ENCODE results near the gene C8G. TPM values are rescaled to one million over a fixed set of nuclear protein-coding genes. Genes with fewer than 3 reads are reported as not detected.
A peak's percentile ranks its signal among the peaks of the same experiment; 100 is the strongest.

Gene C8G
- total RNA-seq, 1 experiment from 2014 or later: 0.85 TPM

GRCh38 chr9:136900988-136901515 is 44.0 kb upstream of the C8G start:
- Mint-ChIP-seq H3K36me3 (peaks cover 34% of the 10 kb centered on the region), H3K9me3 (no peaks in the 10 kb centered on the region), H3K4me3 (no peak overlapping the region), H3K4me1 (no peaks in the 10 kb centered on the region), H3K27me3 (ENCODE audit: low read depth) (no peaks in the 10 kb centered on the region), H3K27ac (0 out of 2 replicates have a peak overlapping the region, but pooled peaks have one; percentile 36)
- no peak for TF ChIP-seq ZNF121 (CRISPR knock-in tag; IDR thresholded peaks at IDR 0.05)
- TF ChIP-seq PRDM15 (CRISPR knock-in tag; IDR thresholded peaks at IDR 0.05): no peak
- TF ChIP-seq, protein P1, sequence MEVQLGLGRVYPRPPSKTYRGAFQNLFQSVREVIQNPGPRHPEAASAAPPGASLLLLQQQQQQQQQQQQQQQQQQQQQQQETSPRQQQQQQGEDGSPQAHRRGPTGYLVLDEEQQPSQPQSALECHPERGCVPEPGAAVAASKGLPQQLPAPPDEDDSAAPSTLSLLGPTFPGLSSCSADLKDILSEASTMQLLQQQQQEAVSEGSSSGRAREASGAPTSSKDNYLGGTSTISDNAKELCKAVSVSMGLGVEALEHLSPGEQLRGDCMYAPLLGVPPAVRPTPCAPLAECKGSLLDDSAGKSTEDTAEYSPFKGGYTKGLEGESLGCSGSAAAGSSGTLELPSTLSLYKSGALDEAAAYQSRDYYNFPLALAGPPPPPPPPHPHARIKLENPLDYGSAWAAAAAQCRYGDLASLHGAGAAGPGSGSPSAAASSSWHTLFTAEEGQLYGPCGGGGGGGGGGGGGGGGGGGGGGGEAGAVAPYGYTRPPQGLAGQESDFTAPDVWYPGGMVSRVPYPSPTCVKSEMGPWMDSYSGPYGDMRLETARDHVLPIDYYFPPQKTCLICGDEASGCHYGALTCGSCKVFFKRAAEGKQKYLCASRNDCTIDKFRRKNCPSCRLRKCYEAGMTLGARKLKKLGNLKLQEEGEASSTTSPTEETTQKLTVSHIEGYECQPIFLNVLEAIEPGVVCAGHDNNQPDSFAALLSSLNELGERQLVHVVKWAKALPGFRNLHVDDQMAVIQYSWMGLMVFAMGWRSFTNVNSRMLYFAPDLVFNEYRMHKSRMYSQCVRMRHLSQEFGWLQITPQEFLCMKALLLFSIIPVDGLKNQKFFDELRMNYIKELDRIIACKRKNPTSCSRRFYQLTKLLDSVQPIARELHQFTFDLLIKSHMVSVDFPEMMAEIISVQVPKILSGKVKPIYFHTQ (CRISPR knock-in tag; IDR thresholded peaks at IDR 0.05): no peak
- TF ChIP-seq ATF3 (CRISPR knock-in tag; conservative IDR thresholded peaks at IDR 0.05): no peak
- ATAC-seq (no peak), DNase-seq (ENCODE audit: low spot score) (no peak)
- ChIA-PET POLR2A (no interaction called here), CTCF (no interaction called here)

GRCh38 chr9:136901516-136902258 is 43.4 kb upstream of the C8G start:
- TF ChIP-seq TP53 (CRISPR knock-in tag; IDR thresholded peaks at IDR 0.05): no peak
- TF ChIP-seq NR1H2 (CRISPR knock-in tag; IDR thresholded peaks at IDR 0.05): no peak
- no peak for TF ChIP-seq PRRX2 (CRISPR knock-in tag; IDR thresholded peaks at IDR 0.05)
- TF ChIP-seq E2F4 (CRISPR knock-in tag; IDR thresholded peaks at IDR 0.05; ENCODE audit: borderline replicate concordance, low read depth): no peak
- no peak for TF ChIP-seq ZNF121 (CRISPR knock-in tag; IDR thresholded peaks at IDR 0.05)
- no peak for TF ChIP-seq EMX1 (CRISPR knock-in tag; IDR thresholded peaks at IDR 0.05)
- no peak for TF ChIP-seq MXD4 (CRISPR knock-in tag; IDR thresholded peaks at IDR 0.05; ENCODE audit: borderline replicate concordance)
- no peak for TF ChIP-seq ZNF396 (CRISPR knock-in tag; IDR thresholded peaks at IDR 0.05; ENCODE audit: borderline replicate concordance)
- DNase-seq (ENCODE audit: low spot score): no peak
- H3K4me3 Mint-ChIP-seq: no peak overlapping the region
- ATAC-seq: peak; percentile 28; the same call in 1 of the 2 replicates
- 0 out of 2 replicates have a peak overlapping the region, but pooled peaks have one; percentile 41 for H3K27ac Mint-ChIP-seq
- ChIA-PET POLR2A (no interaction called here), CTCF (interaction anchor here (0.5 kb wide), 1 partner anchor 102 kb away, joined by 3 read pairs; no protein-coding TSS in a partner anchor)
- H3K9me3 Mint-ChIP-seq: no peaks in the 10 kb centered on the region
- no peaks in the 10 kb centered on the region for H3K4me1 Mint-ChIP-seq
- peaks cover 37% of the 10 kb centered on the region for H3K36me3 Mint-ChIP-seq
- H3K27me3 Mint-ChIP-seq (ENCODE audit: low read depth): no peaks in the 10 kb centered on the region

DNA sequence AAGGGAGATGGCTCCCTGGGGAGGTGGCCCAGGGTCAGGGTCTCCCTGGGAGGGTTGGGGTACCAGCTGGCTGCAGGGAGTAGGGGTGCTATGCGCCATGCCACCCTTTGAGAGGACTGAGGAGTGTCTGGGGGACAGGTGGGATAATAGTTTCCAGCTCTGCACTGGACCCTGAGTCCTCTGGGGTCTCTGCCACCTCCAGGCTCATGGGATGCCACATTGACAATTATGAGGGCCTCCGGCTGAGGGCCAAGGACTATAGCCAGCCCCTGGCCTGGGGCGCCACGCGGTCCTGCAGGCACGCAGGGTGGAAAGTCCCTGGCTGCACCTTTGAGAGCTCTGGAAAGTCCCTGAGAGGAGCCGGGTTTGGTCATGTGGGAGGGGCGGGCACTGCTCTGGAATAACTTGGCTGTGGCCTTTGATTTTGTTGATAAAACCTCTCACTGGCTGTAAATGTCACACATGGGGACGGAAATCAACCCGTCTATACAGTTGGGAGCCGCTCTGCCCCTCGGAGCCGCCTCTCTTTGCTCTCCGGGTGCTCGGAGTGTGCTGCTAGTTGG is 42.7 kb upstream of the C8G start:
- H3K36me3 Mint-ChIP-seq: peaks cover 39% of the 10 kb centered on the region
- H3K27ac Mint-ChIP-seq: no peak overlapping the region
- ATAC-seq: no peak
- H3K4me3 Mint-ChIP-seq: no peak overlapping the region
- H3K4me1 Mint-ChIP-seq: no peaks in the 10 kb centered on the region
- DNase-seq (ENCODE audit: low spot score): no peak
- POLR2A ChIA-PET: no interaction called here
- CTCF ChIA-PET: no interaction called here
- no peaks in the 10 kb centered on the region for H3K9me3 Mint-ChIP-seq
- no peaks in the 10 kb centered on the region for H3K27me3 Mint-ChIP-seq (ENCODE audit: low read depth)
- TF ChIP-seq, protein P2, sequence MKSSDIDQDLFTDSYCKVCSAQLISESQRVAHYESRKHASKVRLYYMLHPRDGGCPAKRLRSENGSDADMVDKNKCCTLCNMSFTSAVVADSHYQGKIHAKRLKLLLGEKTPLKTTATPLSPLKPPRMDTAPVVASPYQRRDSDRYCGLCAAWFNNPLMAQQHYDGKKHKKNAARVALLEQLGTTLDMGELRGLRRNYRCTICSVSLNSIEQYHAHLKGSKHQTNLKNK (CRISPR knock-in tag; IDR thresholded peaks at IDR 0.05): no peak
- no peak for TF ChIP-seq ZNF121 (CRISPR knock-in tag; IDR thresholded peaks at IDR 0.05)
- no peak for TF ChIP-seq E2F1 (CRISPR knock-in tag; IDR thresholded peaks at IDR 0.05)
- no peak for TF ChIP-seq NFYB (CRISPR knock-in tag; conservative IDR thresholded peaks at IDR 0.05; ENCODE audit: low read depth)
- TF ChIP-seq SMAD4 (CRISPR knock-in tag; IDR thresholded peaks at IDR 0.05): no peak
- TF ChIP-seq, protein P3, sequence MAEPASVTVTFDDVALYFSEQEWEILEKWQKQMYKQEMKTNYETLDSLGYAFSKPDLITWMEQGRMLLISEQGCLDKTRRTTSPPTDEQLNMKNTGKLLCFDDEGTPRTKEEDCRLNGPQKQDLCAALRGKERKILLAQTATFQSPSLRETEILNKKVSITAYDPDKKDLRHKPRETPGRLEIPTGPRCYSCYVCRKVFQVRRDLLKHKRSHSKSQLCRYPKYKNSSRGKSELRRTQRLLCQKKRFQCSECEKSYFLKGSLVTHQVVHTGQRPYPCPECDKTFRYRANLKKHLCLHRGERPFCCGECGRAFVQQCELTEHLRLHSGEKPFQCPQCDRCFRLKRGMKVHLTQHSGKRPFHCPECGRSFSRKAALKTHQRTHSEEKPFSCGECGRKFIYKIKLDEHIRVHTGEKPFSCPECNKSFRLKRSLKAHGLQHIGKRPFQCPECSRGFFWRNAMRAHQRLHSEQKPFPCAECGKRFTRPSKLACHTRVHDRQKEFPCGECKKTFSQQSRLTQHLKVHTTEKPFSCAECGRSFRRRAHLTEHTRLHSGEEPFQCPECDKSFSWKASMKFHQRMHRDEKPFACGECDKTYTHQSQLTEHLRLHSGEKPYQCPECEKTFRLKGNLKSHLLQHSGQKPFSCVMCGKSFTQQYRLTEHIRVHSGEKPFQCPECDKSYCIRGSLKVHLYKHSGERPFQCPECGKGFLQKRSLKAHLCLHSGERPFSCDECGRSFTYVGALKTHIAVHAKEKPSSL (CRISPR knock-in tag; conservative IDR thresholded peaks at IDR 0.05): no peak

All from WTC11 (cell line).